ENCODE results near the gene CD52.
A peak's percentile ranks its signal among the peaks of the same experiment; 100 is the strongest.
"Not testable (repeated sequence)": the region's sequence is repeated elsewhere in the genome, so short reads cannot be mapped to it uniquely, and the experiment has no call there.

CD52 gene

DNA sequence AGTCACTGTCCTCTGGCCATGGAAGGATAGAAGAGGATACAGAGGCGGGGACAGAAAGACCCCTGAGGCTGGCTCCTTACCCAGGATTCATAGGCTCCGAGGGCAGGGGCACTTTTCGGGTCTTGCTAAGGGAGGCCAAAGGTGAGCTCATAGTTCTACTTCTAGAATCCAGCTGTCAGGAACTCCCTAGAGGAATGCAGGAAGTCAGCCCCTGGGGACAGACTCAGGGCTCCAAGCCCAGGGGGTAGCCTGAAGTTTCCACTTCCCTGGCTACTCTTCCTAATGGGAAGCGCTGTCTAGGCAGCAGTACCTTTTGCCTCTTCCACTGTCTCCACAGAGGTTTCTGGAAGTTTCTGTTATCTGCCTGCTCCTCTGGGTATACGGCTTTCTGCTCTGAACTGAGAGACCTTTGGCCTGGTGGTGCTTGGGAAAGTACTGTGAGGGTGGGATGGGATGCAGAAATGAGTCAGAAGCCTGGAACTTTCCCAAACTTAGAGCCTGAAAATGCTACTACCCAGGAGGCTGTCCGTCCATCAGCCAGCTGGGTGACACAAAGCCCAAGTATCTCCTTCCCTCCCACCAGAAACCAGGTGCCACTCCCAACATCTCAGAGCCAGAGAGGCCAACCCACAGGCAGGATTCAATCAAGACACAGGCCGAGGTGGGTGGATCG is 14.9 kb upstream of the CD52 start:
- DNase-seq = no peak

GRCh38 chr1:26305667-26306289 is 12.0 kb upstream of the CD52 start:
- DNase-seq = no peak

GRCh38 chr1:26306290-26307229 is 11.2 kb upstream of the CD52 start, which contains the start of gene UBXN11:
TSS of gene UBXN11 (minus strand) at chr1:26306636. CDS start at chr1:26302883, 3,753 bp downstream.
- DNase-seq = peak; percentile 99

DNA sequence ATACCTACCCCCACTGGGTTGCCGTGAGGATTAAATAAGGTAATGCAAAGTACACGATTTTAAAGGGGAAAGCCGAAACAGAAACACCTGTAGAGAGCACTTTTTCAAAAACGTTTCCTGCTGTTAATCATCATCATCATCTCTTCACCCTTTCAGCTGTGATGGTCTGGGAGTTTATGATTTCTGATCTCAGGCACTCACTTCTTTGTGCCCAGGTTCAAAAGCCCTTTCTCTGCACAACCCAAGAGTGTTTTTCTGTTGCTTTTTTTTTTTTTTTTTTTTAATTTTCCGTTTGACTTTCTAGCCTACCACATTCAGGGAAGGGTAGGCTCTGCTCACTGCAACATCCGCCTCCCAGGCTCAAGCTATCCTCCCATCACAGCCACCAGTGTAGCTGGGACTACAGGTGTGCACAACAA is 10.4 kb upstream of the CD52 start:
- no peak for DNase-seq

GRCh38 chr1:26307966-26308899 is 9.5 kb upstream of the CD52 start:
- not testable (repeated sequence) for DNase-seq

DNA sequence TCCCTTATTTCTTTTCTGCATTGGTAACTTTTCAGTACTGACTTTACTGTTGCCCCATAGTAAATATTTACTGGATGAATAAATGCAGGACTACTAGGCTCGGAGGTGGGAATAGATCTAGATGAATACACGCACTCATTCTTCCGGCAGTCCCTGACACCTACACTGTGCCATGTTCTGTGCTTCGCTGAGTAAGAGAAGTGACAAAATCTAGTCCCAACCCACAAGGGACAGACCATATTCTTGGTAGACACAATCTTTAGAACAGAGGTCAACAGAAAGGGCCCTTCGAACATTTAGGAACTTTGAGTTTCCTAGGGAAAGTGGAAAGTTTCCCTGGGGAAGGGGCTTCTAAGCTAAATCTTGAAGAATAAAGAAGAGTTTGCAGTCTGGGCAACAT is 3.3 kb upstream of the CD52 start:
- DNase-seq = no peak

GRCh38 chr1:26315874-26316850 is 1.6 kb upstream of the CD52 start:
- DNase-seq = no peak

- DNase-seq = no peak
Measured at GRCh38 chr1:26317146-26317545, 612 bp upstream of the CD52 start.

GRCh38 chr1:26318338-26319064 is 743 bp downstream of the CD52 start:
- no peak for DNase-seq

DNA sequence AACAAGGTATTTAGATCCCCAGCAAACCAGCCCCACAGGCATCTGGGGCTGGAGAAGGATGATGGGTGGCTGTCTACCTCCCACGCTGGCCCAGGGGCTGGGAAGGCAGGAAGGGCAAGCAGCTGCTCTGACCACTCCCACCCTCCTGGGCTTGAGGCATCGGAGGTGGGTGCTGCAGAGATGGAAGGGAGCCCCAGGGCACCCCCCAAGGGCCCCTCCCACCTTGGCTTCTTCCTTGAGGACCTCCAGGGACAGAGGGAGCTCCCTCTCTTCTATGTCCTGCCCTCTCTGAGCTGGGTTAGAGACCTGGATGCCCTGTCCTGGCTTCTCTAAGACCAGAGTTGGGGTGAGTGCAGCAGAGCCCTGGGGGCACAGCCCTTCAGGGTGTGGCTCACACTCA is 3.1 kb downstream of the CD52 start:
- no peak for DNase-seq

DNA sequence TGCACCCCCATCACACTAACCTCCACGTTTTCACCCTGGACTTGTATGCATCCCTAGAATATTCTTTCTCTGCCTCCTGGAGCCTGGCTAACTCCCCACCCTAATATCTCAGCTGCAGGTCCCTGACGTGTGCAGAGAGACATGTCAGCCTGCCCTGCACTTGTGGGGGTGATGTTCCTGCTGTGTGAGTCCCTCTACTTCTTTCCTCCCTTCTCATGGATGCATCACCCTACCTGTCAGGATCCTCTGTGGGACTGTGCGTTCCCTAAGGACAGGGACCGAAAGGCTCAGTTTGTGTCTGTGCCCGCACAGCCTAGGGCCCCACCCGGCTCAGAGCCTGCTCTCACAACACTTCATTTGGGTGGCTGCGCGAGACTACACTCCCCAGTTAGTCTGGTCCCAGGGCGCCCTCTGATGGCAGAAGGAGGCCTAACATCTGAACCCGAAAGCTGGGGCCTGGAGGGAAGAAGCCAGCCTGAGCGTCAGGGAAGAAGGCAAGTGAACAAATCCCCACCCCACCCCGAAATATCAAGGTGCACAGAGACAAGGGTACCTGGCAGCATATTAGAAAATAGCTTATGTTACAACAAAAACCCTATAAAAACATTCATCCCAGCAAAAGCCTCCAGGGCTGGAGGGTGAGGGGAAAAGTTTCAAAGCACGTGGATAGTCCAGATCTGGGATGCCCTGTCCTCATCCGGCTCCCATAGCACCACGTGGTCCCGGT is 3.7 kb downstream of the CD52 start:
- DNase-seq = peak; percentile 74

GRCh38 chr1:26322042-26322331 is 4.2 kb downstream of the CD52 start:
- no peak for DNase-seq

GRCh38 chr1:26323382-26323781 is 5.6 kb downstream of the CD52 start:
- no peak for DNase-seq

- DNase-seq = no peak
Measured at GRCh38 chr1:26324550-26324949, 6.8 kb downstream of the CD52 start.

GRCh38 chr1:26327956-26328362 is 10.2 kb downstream of the CD52 start:
- peak; percentile 85 for DNase-seq

GRCh38 chr1:26328597-26328996 is 10.8 kb downstream of the CD52 start:
- no peak for DNase-seq

- DNase-seq = not testable (repeated sequence)
Measured at GRCh38 chr1:26329380-26329779, 11.6 kb downstream of the CD52 start.

GRCh38 chr1:26330276-26330675 is 12.5 kb downstream of the CD52 start:
- DNase-seq = no peak

DNA sequence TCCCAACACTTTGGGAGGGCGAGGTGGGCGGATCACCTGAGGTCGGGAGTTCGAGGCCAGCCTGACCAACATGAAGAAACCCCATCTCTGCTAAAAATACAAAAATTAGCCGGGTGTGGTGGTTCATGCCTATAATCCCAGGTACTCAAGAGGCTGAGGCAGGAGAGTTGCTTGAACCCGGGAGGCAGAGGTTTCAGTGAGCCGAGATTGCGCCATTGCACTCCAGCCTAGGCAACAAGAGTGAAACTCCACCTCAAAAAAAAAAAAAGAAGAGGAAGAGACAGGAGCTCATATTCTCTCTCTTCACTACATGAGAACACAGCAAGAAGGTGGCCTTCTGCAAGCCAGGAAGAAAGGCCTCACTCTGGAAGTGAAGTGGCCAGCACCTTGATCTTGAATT is 15.6 kb downstream of the CD52 start:
- DNase-seq = not testable (repeated sequence)

Measured in DMS153 (cell line).